HEK293 (cell line): ENCODE results near the gene WDR43.

ENCODE experiments used
- ZBTB8A ChIP-seq: fragments of 450-650 bp; formaldehyde crosslinking; IDR thresholded peaks from 2 replicates; pipeline ENCODE4 v1.5.1; 2016; ENCODE audit warnings: missing biosample characterization, missing genetic modification characterization
- ZEB2 ChIP-seq: fragments of 450-650 bp; formaldehyde crosslinking; IDR thresholded peaks from 2 replicates; pipeline ENCODE4 v1.5.1; 2016; ENCODE audit warnings: missing biosample characterization, missing genetic modification characterization
- ZNF404 ChIP-seq: fragments of 450-650 bp; formaldehyde crosslinking; IDR thresholded peaks from 2 replicates; pipeline ENCODE4 v1.5.1; 2017; ENCODE audit warnings: missing biosample characterization, missing genetic modification characterization
- ZNF514 ChIP-seq: fragments of 450-650 bp; formaldehyde crosslinking; IDR thresholded peaks from 2 replicates; pipeline ENCODE4 v1.5.1; 2016; ENCODE audit warnings: missing biosample characterization, missing genetic modification characterization
- ZNF747 ChIP-seq: fragments of 450-650 bp; formaldehyde crosslinking; IDR thresholded peaks from 2 replicates; pipeline ENCODE4 v1.5.1; 2016; ENCODE audit warnings: missing biosample characterization, missing genetic modification characterization
- TF ChIP-seq, protein P1 (sequence below): fragments of 450-650 bp; formaldehyde crosslinking; IDR thresholded peaks from 2 replicates; pipeline ENCODE4 v1.5.1; 2016; ENCODE audit warnings: missing biosample characterization, missing genetic modification characterization
- TF ChIP-seq, protein P2 (sequence below): fragments of 450-650 bp; IDR thresholded peaks from 2 replicates; pipeline ENCODE4 v1.5.1; 2018; ENCODE audit warnings: missing biosample characterization, missing genetic modification characterization
- TF ChIP-seq, protein P3 (sequence below): fragments of 450-650 bp; formaldehyde crosslinking; IDR thresholded peaks from 2 replicates; pipeline ENCODE4 v1.5.1; 2016; ENCODE audit warnings: missing biosample characterization, missing genetic modification characterization, low read depth
- TF ChIP-seq, protein P4 (sequence below): IDR thresholded peaks from 2 replicates; pipeline ENCODE4 v1.6.1; 2011; ENCODE audit warnings: mild to moderate bottlenecking, low read depth, low read length, borderline replicate concordance
- TF ChIP-seq, protein P5 (sequence below): fragments of 450-650 bp; formaldehyde crosslinking; conservative IDR thresholded peaks from 2 replicates; pipeline ENCODE4 v1.5.1; 2016; ENCODE audit warnings: low read depth, missing biosample characterization, missing genetic modification characterization

DNA sequence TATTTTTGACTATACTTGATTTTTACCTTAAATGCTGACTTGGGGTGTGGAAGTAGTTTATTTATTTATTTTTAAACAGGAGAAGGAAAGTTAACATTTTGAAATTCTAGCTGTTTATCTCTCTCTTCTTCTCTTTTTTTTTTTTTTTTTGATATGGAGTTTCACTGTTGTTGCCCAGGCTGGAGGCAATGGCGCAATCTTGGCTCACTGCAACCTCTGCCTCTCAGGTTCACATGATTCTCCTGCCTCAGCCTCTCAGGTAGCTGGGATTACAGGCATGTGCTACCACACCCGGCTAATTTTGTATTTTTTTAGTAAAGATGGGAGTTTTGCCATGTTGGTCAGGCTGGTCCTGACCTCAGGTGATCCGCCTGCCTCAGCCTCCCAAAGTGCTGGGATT lies 11.1 kb downstream of the WDR43 start:
- TF ChIP-seq, protein P1, sequence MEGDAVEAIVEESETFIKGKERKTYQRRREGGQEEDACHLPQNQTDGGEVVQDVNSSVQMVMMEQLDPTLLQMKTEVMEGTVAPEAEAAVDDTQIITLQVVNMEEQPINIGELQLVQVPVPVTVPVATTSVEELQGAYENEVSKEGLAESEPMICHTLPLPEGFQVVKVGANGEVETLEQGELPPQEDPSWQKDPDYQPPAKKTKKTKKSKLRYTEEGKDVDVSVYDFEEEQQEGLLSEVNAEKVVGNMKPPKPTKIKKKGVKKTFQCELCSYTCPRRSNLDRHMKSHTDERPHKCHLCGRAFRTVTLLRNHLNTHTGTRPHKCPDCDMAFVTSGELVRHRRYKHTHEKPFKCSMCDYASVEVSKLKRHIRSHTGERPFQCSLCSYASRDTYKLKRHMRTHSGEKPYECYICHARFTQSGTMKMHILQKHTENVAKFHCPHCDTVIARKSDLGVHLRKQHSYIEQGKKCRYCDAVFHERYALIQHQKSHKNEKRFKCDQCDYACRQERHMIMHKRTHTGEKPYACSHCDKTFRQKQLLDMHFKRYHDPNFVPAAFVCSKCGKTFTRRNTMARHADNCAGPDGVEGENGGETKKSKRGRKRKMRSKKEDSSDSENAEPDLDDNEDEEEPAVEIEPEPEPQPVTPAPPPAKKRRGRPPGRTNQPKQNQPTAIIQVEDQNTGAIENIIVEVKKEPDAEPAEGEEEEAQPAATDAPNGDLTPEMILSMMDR (tag by site-specific recombination) = no peak
- TF ChIP-seq, protein P2, sequence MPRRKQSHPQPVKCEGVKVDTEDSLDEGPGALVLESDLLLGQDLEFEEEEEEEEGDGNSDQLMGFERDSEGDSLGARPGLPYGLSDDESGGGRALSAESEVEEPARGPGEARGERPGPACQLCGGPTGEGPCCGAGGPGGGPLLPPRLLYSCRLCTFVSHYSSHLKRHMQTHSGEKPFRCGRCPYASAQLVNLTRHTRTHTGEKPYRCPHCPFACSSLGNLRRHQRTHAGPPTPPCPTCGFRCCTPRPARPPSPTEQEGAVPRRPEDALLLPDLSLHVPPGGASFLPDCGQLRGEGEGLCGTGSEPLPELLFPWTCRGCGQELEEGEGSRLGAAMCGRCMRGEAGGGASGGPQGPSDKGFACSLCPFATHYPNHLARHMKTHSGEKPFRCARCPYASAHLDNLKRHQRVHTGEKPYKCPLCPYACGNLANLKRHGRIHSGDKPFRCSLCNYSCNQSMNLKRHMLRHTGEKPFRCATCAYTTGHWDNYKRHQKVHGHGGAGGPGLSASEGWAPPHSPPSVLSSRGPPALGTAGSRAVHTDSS (tag by site-specific recombination) = no peak
- TF ChIP-seq ZNF514 (tag by site-specific recombination) (no peak), ZEB2 (tag by site-specific recombination) (no peak), ZNF404 (tag by site-specific recombination) (no peak), ZBTB8A (no peak), ZNF747 (no peak)
- TF ChIP-seq, protein P3, sequence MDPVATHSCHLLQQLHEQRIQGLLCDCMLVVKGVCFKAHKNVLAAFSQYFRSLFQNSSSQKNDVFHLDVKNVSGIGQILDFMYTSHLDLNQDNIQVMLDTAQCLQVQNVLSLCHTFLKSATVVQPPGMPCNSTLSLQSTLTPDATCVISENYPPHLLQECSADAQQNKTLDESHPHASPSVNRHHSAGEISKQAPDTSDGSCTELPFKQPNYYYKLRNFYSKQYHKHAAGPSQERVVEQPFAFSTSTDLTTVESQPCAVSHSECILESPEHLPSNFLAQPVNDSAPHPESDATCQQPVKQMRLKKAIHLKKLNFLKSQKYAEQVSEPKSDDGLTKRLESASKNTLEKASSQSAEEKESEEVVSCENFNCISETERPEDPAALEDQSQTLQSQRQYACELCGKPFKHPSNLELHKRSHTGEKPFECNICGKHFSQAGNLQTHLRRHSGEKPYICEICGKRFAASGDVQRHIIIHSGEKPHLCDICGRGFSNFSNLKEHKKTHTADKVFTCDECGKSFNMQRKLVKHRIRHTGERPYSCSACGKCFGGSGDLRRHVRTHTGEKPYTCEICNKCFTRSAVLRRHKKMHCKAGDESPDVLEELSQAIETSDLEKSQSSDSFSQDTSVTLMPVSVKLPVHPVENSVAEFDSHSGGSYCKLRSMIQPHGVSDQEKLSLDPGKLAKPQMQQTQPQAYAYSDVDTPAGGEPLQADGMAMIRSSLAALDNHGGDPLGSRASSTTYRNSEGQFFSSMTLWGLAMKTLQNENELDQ (tag by site-specific recombination) = no peak
- TF ChIP-seq, protein P4, sequence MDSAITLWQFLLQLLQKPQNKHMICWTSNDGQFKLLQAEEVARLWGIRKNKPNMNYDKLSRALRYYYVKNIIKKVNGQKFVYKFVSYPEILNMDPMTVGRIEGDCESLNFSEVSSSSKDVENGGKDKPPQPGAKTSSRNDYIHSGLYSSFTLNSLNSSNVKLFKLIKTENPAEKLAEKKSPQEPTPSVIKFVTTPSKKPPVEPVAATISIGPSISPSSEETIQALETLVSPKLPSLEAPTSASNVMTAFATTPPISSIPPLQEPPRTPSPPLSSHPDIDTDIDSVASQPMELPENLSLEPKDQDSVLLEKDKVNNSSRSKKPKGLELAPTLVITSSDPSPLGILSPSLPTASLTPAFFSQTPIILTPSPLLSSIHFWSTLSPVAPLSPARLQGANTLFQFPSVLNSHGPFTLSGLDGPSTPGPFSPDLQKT = no peak
- TF ChIP-seq, protein P5, sequence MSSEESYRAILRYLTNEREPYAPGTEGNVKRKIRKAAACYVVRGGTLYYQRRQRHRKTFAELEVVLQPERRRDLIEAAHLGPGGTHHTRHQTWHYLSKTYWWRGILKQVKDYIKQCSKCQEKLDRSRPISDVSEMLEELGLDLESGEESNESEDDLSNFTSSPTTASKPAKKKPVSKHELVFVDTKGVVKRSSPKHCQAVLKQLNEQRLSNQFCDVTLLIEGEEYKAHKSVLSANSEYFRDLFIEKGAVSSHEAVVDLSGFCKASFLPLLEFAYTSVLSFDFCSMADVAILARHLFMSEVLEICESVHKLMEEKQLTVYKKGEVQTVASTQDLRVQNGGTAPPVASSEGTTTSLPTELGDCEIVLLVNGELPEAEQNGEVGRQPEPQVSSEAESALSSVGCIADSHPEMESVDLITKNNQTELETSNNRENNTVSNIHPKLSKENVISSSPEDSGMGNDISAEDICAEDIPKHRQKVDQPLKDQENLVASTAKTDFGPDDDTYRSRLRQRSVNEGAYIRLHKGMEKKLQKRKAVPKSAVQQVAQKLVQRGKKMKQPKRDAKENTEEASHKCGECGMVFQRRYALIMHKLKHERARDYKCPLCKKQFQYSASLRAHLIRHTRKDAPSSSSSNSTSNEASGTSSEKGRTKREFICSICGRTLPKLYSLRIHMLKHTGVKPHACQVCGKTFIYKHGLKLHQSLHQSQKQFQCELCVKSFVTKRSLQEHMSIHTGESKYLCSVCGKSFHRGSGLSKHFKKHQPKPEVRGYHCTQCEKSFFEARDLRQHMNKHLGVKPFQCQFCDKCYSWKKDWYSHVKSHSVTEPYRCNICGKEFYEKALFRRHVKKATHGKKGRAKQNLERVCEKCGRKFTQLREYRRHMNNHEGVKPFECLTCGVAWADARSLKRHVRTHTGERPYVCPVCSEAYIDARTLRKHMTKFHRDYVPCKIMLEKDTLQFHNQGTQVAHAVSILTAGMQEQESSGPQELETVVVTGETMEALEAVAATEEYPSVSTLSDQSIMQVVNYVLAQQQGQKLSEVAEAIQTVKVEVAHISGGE (tag by site-specific recombination) = no peak
